Measurements from ENCODE around the gene CENATAC. TPM values are rescaled to one million over a fixed set of nuclear protein-coding genes. Genes with fewer than 3 reads are reported as not detected.
"Not testable (repeated sequence)": the region's sequence is repeated elsewhere in the genome, so short reads cannot be mapped to it uniquely, and the experiment has no call there.

CENATAC gene
- total and polyA plus RNA-seq, 9 of the 15 experiments (the other 6 are each of a cell fraction or from before 2014, with no cell fraction given) = 2.4 to 25.5 (median 13.7) TPM

- peak; percentile 81 for TF ChIP-seq VEZF1 (CRISPR knock-in tag; IDR thresholded peaks at IDR 0.05)
These were observed 59.2 kb downstream of the CENATAC start, which contains the start of gene HYOU1 (continued) for GRCh38 chr11:119057000-119057769.

- H3K36me3 ChIP-seq (ENCODE audit: control insufficient read depth, insufficient read depth, low read length) = peaks cover 25% of the 10 kb centered on the region
- CTCF ChIA-PET (ENCODE audit: low intra/inter-chr PET ratio); DNase-seq (ENCODE audit: extremely low read depth in 1 of 4, low spot score in 3 of 4); H3K4me2 ChIP-seq (ENCODE audit: insufficient read depth, low read length); H3K9me3 ChIP-seq (replicated peaks; ENCODE audit: control insufficient read depth, insufficient read depth, low read depth, low read length); H3K9ac ChIP-seq (ENCODE audit: insufficient read depth in 1 of 2, low read depth in 2 of 2, low read length in 2 of 2); in situ Hi-C loops (cut with MboI); H3K4me3 ChIP-seq; FAIRE-seq; H3K27ac ChIP-seq (ENCODE audit: extremely low read depth, low read depth, low read length); ATAC-seq; intact Hi-C loops (cut with micrococcal nuclease); BruUV-seq (replicated peaks); H3K27me3 ChIP-seq (ENCODE audit: control insufficient read depth in 2 of 2, insufficient read depth in 2 of 2, low read length in 2 of 2); H3K9me1 ChIP-seq (ENCODE audit: control insufficient read depth, insufficient read depth, low read length); POLR2A ChIA-PET; H2AFZ ChIP-seq (ENCODE audit: low read depth, low read length); H4K20me1 ChIP-seq (replicated peaks; ENCODE audit: control insufficient read depth, insufficient read depth, low read length): not testable (repeated sequence)
- peaks cover 52% of the 10 kb centered on the region for H3K79me2 ChIP-seq (ENCODE audit: control insufficient read depth, insufficient read depth, low read length)
- no CpG with 5 or more reads among the region's 35 CpGs for WGBS (ENCODE audit: insufficient coverage, low coverage, missing lambda C conversion rate)
- H3K4me1 ChIP-seq (replicated peaks in 1 of 2; ENCODE audit: control insufficient read depth in 2 of 2, insufficient read depth in 2 of 2, low read length in 2 of 2) = peaks cover 27 to 28% of the 10 kb centered on the region in 2 experiments; a peak in 4 of 5 replicates
- TF ChIP-seq ZNF592 (IDR thresholded peaks at IDR 0.05) (0 out of 2 replicates have a peak, but pooled peaks have one; percentile 2), ZBTB33 (CRISPR knock-in tag; IDR thresholded peaks at IDR 0.05) (peak; percentile 78)
These were observed 61.2 kb downstream of the CENATAC start for GRCh38 chr11:119059128-119059527.
